HCT116 (cell line): ENCODE measurements around the gene FNDC1.

ENCODE experiments used
- ATF3 ChIP-seq: IDR thresholded peaks from 2 replicates; pipeline ENCODE4 v1.6.1; 2012
- CTCF ChIP-seq, 3 experiments: fragments of 200-600 bp in 1 of 3; sonication (generic) in 1 of 3; IDR thresholded peaks in 2 of 3; conservative IDR thresholded peaks in 1 of 3; 2 replicates each; pipeline ENCODE4 v1.5.1; 2012 to 2017; ENCODE audit warnings: low read depth in 2 of 3, low read length in 2 of 3, antibody characterized with exemption in 1 of 3, borderline replicate concordance in 1 of 3, control low read depth in 1 of 3, mild to moderate bottlenecking in 1 of 3, mixed read lengths in 1 of 3, mixed run types in 1 of 3, moderate library complexity in 1 of 3; ENCODE audit not compliant: insufficient read depth in 1 of 3
- EZH2 ChIP-seq: fragments of 200-600 bp; sonication (generic); IDR thresholded peaks from 2 replicates; pipeline ENCODE4 v1.6.1; 2017; ENCODE audit warnings: antibody characterized with exemption, mixed run types
- JUND ChIP-seq: IDR thresholded peaks from 2 replicates; pipeline ENCODE4 v1.6.1; 2012
- POLR2A ChIP-seq: IDR thresholded peaks from 2 replicates; pipeline ENCODE4 v1.7.0; 2011; ENCODE audit warnings: borderline replicate concordance; ENCODE audit not compliant: insufficient read depth, insufficient read length; ENCODE audit errors: extremely low read depth
- POLR2AphosphoS5 ChIP-seq: IDR thresholded peaks from 2 replicates; pipeline ENCODE4 v1.6.1; 2011; ENCODE audit warnings: mild to moderate bottlenecking, low read depth, low read length, moderate library complexity
- RAD21 ChIP-seq: IDR thresholded peaks from 2 replicates; pipeline ENCODE4 v1.6.1; 2012; ENCODE audit warnings: low read depth, mild to moderate bottlenecking
- YY1 ChIP-seq: IDR thresholded peaks from 2 replicates; pipeline ENCODE4 v1.6.1; 2011; ENCODE audit warnings: low read length, low read depth, moderate library complexity, mild to moderate bottlenecking; ENCODE audit not compliant: insufficient replicate concordance; ENCODE audit errors: extremely low read depth
- ZFX ChIP-seq: fragments of 450-650 bp; IDR thresholded peaks from 2 replicates; pipeline ENCODE4 v1.6.1; 2017
- ZNF274 ChIP-seq: fragments of 200-500 bp; sonication (Bioruptor generic); IDR thresholded peaks from 2 replicates; pipeline ENCODE4 v1.6.1; 2014; ENCODE audit warnings: mild to moderate bottlenecking, low read depth, low read length, inconsistent platforms

GRCh38 chr6:159220093-159220492 is 50.9 kb downstream of the FNDC1 start:
- TF ChIP-seq ZFX (no peak), ATF3 (no peak), RAD21 (no peak), CTCF (IDR thresholded peaks at IDR 0.05 in 2 of 3, conservative IDR thresholded peaks at IDR 0.05 in 1 of 3; ENCODE audit: borderline replicate concordance in 1 of 3, insufficient read depth in 1 of 3, low read depth in 2 of 3, low read length in 2 of 3) (no peak), JUND (no peak), EZH2 (no peak), POLR2AphosphoS5 (no peak), POLR2A (no peak), ZNF274 (no peak), YY1 (no peak)
